GM12873 (cell line): ENCODE results near the gene PITHD1.

ENCODE experiments used
- CTCF ChIP-seq: IDR thresholded peaks from 2 replicates; pipeline ENCODE4 v1.5.1; 2012; ENCODE audit warnings: low read depth, mild to moderate bottlenecking, moderate library complexity, low read length, control low read depth; ENCODE audit not compliant: insufficient read depth; ENCODE audit errors: missing control alignments

The PITHD1 gene

DNA sequence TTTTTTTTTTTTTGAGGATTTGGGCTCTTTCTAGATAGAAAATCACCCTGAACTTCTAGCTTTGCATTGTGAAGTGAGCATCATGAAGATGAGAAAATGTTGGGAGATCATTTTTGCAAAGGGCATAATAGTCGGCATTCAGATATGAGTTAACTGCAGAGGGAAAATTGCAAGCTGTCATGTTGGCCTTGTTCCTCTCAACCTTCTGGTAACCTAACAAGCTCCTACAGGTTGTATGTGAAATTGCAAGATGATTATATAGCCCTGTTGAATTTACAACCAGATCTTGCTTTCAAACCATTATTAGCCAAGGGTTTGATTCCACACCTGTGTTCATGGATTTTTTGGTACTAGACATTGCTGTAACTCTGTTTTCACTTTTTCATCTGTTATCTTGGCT lies 32.7 kb upstream of the PITHD1 start:
- TF ChIP-seq CTCF: peak; percentile 67

DNA sequence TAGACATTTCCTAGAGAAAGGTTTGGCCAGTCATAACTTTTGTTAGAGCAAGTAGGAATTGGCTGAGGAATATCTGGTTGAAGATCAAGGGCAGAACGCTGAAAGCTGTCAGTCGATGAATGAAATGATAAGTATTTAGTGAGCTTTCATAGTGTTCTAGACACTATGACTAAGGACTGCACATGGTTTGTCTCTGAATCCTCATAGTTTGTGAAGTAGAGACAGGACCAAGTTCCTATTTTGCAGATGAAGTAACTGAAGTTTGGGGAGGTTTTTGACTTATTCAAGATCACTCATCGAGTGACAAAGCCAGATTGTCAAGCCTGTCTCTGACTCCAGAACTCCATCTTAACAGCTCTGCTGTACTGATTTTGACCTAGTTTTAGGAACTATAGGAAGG lies 30.2 kb upstream of the PITHD1 start:
- no peak for TF ChIP-seq CTCF

GRCh38 chr1:23751050-23751814 lies 27.0 kb upstream of the PITHD1 start:
- peak; percentile 91 for TF ChIP-seq CTCF

DNA sequence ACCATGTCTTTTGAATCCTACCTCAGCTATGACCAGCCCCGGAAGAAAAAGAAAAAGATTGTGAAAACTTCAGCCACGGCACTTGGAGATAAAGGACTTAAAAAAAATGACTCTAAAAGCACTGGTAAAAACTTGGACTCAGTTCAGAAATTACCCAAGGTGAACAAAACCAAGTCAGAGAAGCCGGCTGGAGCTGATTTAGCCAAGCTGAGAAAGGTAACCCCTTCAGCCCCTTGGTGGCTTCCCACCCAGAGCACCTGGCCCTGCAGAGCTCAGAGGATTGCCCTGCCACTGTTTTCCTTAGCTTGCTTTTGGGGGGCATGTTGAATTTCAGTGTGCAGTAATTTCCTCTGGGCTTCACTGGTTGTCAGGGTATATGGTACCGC lies 26.4 kb upstream of the PITHD1 start:
- TF ChIP-seq CTCF: no peak

DNA sequence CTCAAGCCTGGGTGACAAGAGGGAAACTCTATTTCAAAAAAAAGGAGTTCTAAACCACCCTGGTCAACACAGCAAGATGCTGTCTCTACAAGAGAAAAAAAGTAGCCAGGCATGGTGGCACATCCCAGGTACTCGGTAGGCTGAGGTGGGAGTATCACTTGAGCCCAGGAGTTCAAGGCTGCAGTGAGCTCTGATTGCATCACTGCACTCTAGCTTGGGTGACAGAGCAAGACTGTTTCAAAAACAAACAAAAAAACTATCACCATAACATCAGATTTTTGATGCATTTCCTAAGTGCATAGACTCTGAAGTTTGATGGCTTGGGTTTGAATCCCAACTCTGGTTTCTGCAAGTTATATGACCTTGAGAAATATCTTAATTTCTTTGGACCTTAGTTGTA lies 25.3 kb upstream of the PITHD1 start:
- no peak for TF ChIP-seq CTCF

DNA sequence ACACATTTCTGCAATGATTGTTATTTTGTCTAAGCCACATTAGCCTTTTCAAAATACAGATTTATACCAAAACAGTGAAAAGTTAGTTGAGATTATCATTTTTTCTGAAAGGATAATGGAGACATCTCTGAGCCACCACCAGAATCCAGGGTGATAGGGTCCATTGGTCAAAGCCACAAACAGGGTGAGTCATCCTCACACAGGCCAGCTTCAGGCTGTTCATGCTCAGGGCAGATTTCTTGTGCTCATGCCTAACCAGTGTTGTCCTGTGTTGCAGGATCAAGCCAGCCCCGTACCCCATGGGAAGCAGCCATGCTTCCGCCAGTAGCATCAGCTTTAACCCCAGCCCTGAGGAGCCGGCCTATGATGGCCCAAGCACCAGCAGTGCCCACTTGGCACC lies 21.5 kb upstream of the PITHD1 start:
- TF ChIP-seq CTCF: no peak

DNA sequence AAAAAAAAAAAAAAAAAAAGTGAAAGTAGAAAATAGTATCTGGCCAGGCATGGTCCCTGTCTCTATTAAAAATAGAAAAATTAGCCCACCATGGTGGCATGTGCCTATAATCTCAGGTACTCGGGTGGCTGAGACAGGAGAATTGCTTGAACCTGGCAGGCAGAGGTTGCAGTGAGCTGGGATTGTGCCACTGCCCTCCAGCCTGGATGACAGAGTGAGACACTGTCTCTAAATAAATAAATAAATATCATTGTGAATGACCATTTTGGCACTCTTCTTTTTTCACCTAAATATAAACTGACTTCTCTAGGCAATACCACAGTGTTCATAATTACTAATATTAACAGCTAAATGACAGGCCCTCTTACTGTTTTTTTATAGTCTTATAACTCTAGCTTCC lies 20.4 kb upstream of the PITHD1 start:
- TF ChIP-seq CTCF: no peak

- no peak for TF ChIP-seq CTCF
Measured at GRCh38 chr1:23759277-23759676, 18.9 kb upstream of the PITHD1 start.
